ENCODE measurements around the gene CTCF.

Gene CTCF

GRCh38 chr16:67651039-67651438 lies 88.7 kb downstream of the CTCF start:
- DNase-seq (ENCODE audit: low spot score): no peak

DNA sequence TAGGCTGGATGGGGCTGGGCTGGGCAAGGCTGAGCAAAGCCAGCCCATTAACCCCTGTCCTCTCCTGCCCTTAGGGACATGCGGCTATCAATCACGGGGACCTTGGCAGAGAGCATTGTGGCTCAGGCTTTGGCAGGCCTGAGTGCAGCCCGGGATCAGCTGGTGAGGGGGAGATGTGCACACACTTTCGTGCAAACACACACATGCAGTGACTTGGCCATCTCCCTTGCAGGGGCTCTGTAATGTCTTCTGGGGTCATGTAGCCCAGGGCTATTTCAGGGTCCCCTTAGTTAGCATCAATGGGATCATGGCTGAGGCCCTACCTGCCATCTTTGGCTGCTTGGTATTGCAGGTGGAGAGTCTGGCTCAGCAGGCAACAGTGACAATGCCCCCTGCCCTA lies 89.5 kb downstream of the CTCF start:
- DNase-seq (ENCODE audit: low spot score): no peak

GRCh38 chr16:67652578-67653127 lies 90.3 kb downstream of the CTCF start:
- peak; percentile 36 for DNase-seq (ENCODE audit: low spot score)

DNA sequence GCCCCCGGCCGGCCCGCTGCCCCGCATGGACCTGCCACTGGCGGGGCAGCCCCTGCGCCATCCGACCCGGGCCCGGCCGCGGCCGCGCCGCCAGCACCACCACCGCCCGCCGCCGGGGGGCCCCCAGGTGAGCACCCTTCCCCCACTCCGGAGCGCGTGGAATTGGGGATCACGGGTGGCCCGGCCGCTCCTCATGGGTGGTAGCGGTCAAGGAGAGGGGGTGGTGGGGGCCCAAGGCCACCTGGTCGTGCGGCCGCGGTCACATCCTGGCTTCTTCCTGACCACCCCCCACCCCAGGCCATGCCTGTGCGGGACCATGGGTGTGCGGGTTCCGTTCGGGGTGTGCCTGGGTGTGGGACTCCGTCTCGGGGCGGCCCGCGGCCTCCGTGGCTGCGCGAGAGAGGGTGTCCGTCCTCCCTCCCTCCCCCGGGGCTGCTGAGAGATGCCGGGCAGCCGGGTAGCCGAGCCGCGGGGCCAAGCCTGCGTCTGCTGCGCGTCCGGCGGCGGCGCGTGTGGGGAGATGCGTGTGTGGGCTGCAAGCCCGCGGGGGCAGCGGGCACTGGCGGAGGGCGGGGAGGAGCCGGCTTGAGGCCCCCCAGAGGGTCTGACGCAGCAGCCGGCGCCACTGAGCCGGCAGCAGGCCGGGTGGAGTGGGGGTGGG lies 90.9 kb downstream of the CTCF start:
- DNase-seq (ENCODE audit: low spot score): peak; percentile 25

GRCh38 chr16:67653789-67654402 lies 91.6 kb downstream of the CTCF start:
- DNase-seq (ENCODE audit: low spot score): no peak

DNA sequence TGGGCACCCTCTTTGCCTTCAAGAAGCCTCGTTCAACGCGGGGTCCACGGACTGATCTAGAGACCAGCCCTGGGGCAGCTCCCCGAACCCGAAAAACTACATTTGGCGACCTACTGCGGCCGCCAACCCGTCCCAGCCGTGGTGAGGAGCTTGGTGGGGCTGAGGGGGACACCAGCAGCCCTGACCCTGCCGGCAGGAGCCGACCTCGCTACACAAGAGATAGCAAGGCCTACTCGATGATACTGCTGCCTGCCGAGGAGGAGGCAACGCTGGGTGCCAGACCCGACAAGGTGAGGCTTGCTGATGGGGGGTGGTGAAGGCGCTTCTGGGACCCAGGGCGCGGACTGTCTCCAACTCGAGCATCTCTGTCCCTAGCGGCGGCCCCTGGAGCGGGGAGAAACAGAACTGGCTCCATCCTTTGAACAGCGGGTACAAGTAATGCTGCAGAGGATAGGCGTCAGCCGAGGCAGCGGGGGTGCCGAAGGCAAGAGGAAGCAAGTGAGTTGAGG lies 92.1 kb downstream of the CTCF start:
- DNase-seq (ENCODE audit: low spot score): peak; percentile 51

GRCh38 chr16:67655363-67655762 lies 93.0 kb downstream of the CTCF start:
- no peak for DNase-seq (ENCODE audit: low spot score)

DNA sequence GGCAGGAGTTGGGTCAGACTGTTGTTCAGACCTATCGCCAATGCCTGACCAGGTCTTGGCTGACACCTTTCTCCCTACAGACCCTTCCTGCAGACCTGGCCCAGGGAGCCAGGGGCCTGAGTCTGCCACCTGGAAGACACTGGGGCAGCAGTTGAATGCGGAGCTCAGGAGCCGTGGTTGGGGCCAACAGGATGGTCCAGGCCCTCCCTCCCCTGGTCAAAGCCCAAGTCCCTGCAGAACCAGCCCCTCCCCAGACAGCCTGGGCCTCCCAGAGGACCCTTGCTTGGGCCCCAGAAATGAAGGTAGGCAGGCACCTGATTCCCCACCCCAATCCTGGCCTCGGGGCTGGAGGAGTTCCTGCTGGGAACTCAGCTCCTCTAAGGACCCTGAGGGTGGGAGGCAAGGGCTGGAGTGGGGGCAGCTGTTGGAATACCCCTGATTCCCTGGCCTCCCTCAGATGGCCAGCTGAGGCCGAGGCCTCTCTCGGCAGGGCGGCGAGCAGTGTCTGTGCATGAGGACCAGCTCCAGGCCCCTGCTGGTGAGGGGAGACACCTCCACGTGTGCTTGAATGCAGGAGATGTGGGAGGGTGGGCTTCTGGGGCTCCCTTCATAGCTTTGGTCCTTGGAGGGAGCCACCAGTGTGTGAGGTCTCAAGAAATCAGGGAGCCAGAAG lies 94.2 kb downstream of the CTCF start:
- no peak for DNase-seq (ENCODE audit: low spot score)

DNA sequence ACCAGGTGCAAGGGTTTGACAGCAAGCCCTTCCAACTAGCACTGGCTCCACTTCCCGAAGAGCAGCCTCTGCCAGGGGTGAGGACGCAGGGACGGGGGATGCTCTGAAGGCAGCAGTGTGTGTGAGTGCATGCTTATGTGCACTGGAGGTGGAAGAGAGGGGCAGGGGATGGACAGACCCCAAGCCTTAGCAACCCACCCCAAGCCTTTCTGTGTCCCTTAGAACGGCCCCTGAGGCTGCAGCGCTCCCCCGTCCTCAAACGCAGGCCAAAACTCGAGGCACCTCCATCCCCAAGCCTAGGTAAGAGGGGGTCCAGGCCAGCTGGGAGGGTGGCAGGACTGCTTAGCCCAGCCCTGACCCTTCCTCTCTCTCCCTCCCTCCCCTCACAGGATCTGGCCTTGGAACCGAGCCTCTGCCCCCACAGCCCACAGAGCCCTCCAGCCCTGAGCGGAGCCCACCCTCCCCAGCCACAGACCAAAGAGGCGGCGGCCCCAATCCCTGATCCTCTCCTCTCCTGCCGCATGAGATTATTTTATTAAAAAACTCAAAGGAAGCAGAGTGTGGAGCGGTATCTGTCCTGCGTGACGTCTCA lies 94.8 kb downstream of the CTCF start:
- DNase-seq (ENCODE audit: low spot score): no peak

GRCh38 chr16:67657751-67658518 lies 95.6 kb downstream of the CTCF start:
- peak; percentile 3 for DNase-seq (ENCODE audit: low spot score)

DNA sequence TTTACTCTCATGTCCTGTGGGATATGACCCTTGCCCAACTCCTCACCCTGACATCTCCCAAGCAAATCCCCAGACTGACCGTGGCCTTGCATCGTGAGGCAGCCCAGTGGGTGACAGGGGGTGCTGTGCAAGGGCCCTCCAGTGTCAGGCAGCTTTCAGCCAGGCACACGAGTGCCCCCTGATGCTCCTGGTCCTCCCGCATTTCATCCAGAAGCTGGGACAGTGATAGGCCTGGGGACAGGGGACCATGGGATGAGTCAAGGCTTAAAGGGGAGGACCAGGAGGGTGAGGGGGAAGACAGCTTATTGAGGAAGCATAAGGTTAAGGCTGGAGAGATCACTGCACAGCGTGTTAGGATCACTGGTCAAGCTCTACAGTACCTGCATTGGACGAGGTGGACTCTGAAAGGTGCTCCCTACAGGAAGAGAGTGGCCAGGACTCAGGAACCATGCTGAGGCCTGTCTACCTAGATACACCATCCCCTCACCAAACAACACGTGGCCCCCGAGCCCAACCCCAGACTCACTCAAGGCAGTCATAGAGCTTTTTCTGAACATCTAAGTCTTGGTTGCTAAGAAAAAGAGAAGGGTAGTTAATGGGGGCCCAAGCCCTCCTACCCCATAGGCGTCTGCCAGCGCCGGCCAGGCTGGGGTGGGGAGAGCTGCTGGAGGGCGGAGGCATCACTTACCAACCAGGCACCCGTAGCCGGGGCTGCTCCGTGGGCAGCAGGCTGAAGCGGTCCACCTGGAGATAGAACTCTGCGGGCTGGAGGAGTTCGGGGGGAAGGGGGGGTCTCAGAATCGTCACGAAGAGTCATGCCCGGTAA lies 96.7 kb downstream of the CTCF start:
- DNase-seq (ENCODE audit: low spot score): peak; percentile 15

DNA sequence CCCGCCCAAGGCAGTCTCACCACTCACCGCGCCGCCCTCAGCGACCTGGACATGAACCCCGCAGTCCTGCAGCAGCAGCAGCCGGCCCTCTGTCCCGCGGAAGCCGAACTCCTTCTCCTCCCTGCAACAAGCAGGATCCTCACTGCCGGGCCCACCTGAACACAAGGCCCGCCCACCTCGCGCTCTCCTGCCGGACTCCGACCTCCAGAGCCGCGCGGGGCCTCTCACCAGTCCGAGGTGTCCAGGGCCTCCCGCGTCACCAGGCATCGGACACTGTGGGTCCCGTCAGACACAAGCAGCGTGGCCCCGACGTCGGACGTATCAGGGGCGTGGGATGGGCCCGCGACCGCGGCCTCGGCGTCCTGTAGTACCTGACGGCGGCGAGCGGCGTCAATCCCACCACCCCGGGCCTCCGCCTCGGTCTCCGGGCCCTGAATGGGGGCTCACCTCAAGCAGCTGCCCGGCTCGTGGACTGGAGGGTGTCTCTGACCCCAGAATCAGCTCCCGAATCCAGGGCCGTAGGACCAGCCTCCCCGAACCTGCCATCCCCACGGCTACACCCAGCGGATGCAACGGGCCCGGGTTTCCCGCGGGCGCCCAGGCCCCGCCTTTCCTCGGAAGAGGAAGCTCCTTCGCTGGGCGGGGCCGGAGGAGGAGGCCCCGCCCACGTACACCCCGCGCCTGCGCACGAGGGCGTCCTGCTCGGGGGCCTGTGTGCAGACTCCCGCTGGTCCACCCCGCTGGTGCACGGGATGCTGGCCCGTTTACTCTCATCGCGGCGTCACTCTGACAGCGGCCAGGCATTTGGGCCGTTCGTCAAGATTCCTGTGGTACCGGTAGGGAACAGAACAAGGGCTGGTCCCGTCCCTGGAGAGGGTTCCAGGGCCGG lies 97.6 kb downstream of the CTCF start, which contains the start of gene ACD:
TSS of gene ACD (minus strand) at position 586 of the 889 bp plus-strand sequence. CDS start at position 546, 40 bp downstream.
- peak; percentile 92 for DNase-seq (ENCODE audit: low spot score)

DNA sequence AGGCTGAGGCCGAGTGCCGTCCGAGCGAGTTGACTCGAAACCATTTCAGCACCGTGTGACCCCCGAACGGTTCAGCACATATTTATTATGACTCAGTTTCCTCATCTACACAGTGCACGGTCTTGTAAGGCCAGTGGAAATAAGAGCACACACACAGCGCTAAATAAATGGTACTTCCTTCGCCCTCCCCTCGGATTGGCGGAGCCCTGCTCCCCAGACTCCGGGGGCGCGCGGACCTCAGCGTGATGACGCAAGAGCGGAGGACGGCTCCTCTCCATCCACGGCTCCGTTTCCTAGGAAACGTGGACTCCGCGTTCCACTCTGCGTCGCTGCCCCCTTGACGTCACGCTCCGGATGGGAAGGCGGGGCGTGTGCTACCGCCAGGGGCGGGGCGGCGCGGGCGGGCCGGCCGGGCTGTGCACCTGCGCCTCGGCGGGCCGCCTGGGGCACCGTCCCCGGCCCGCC lies 98.3 kb downstream of the CTCF start, which contains the start of gene PARD6A:
TSS of gene PARD6A (plus strand) at position 397 of the 465 bp plus-strand sequence. CDS start 79 bp downstream, outside the sequence.
- DNase-seq (ENCODE audit: low spot score): peak; percentile 97

DNA sequence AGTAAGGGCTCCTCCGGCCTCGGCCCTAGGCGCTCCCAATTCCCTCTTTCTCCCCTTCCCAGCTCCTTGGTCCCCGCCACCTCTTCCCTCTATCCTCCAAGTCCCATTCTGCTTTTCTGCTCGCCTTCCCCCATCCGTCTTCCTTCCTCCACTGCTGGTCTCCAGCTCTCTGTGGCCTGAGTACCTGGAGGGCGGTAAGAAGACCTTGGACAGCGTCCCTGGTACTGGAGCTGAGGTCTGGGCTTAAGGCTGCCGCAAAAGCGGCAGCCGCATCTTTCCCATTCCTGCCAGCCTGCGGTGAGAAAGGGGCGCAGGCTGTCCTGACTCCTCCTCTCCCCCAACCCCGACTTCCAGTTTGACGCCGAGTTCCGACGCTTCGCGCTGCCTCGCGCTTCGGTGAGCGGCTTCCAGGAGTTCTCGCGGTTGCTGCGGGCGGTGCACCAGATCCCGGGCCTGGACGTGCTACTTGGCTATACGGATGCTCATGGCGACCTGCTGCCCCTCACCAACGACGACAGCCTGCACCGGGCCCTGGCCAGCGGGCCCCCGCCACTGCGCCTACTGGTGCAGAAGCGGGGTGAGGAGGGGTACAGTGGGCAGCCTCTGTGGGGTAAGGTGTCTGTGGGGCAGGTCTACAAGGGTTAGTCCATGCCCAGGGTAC lies 98.9 kb downstream of the CTCF start:
- DNase-seq (ENCODE audit: low spot score): peak; percentile 60

- DNase-seq (ENCODE audit: low spot score): no peak
Measured at GRCh38 chr16:67661886-67662652, 99.7 kb downstream of the CTCF start.

GRCh38 chr16:67662653-67663010 lies 100.3 kb downstream of the CTCF start:
- no peak for DNase-seq (ENCODE audit: low spot score)

GRCh38 chr16:67663151-67663876 lies 101.0 kb downstream of the CTCF start:
- peak; percentile 28 for DNase-seq (ENCODE audit: low spot score)

Measured in SK-N-DZ (cell line).